ENCODE results near the gene ADCY7. TPM values are rescaled to one million over a fixed set of nuclear protein-coding genes. Genes with fewer than 3 reads are reported as not detected.
A peak's percentile ranks its signal among the peaks of the same experiment; 100 is the strongest.

ADCY7 gene
- total and polyA plus RNA-seq, 9 of the 15 experiments (the other 6 are each of a cell fraction or from before 2014, with no cell fraction given), result 2.3 to 108 (median 28.6) TPM

DNA sequence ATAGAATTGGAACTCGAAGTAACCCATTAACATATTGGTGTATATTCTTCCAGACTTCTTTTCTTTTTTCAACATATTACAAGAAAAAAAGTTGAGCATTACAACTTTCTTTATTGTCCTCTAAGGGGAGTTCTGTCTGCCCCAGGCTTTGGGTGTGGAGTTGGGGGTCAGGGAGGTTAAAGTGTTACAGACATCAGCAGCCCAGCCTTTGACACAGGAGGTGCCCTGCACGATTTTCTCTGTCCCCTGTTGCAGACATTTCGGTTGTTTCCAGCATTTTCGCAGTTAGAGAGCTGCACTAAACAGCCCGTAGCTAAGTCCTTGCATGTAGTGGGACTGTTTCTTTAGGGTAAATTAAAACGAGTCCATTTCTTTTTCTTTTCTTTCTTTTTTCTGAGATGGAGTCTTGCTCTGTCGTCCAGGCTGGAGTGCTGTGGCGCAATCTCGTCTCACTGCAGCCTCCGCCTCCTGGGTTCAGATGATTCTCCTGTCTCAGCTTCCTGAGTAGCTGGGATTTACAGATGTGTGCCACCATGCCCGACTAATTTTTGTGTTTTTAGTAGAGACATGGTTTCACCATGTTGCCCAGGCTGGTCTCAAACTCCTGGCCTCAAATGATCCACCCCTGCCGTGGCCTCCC, 13.4 kb upstream of the ADCY7 start:
- POLR2A ChIA-PET, result interaction anchor here (1.0 to 2.8 kb wide), 5 partner anchors 8 to 52 kb away, joined by 3 to 22 read pairs (median 4); no protein-coding TSS in a partner anchor
- intact Hi-C loops (cut with micrococcal nuclease), result no loop called here
- TF ChIP-seq SP1 (CRISPR knock-in tag; IDR thresholded peaks at IDR 0.05) (no peak), UBTF (IDR thresholded peaks at IDR 0.05; ENCODE audit: borderline replicate concordance in 1 of 2, low read depth in 2 of 2, low read length in 2 of 2) (no peak), ZNF699 (CRISPR knock-in tag; IDR thresholded peaks at IDR 0.05; ENCODE audit: insufficient replicate concordance) (no peak), GTF2A2 (tag; IDR thresholded peaks at IDR 0.05) (no peak), MYBL2 (IDR thresholded peaks at IDR 0.05; ENCODE audit: low read depth) (no peak), MYBL2 (CRISPR knock-in tag; IDR thresholded peaks at IDR 0.05; ENCODE audit: borderline replicate concordance) (no peak), CEBPZ (IDR thresholded peaks at IDR 0.05; ENCODE audit: borderline replicate concordance, low read depth, low read length) (no peak), SOX6 (IDR thresholded peaks at IDR 0.05) (no peak), ZNF408 (CRISPR knock-in tag; IDR thresholded peaks at IDR 0.05; ENCODE audit: low read depth) (no peak), RB1 (IDR thresholded peaks at IDR 0.05; ENCODE audit: low read depth) (no peak), BCOR (IDR thresholded peaks at IDR 0.05) (0 out of 2 replicates have a peak, but pooled peaks have one; percentile 18), SMAD4 (CRISPR knock-in tag; conservative IDR thresholded peaks at IDR 0.05) (no peak)
- TF ChIP-seq, protein P1, sequence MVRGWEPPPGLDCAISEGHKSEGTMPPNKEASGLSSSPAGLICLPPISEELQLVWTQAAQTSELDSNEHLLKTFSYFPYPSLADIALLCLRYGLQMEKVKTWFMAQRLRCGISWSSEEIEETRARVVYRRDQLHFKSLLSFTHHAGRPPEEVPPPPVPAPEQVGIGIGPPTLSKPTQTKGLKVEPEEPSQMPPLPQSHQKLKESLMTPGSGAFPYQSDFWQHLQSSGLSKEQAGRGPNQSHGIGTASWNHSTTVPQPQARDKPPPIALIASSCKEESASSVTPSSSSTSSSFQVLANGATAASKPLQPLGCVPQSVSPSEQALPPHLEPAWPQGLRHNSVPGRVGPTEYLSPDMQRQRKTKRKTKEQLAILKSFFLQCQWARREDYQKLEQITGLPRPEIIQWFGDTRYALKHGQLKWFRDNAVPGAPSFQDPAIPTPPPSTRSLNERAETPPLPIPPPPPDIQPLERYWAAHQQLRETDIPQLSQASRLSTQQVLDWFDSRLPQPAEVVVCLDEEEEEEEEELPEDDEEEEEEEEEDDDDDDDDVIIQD (CRISPR knock-in tag; IDR thresholded peaks at IDR 0.05), result no peak

More for the DNA sequence above, 13.4 kb upstream of the ADCY7 start:
- DNase-seq (ENCODE audit: extremely low read depth in 1 of 4, low spot score in 3 of 4) (peak in 1 of 4 experiments; percentile 56), ATAC-seq (peak; percentile 14), FAIRE-seq (peak; percentile 52)
- H3K4me1 ChIP-seq (replicated peaks in 1 of 2; ENCODE audit: control insufficient read depth in 2 of 2, insufficient read depth in 2 of 2, low read length in 2 of 2), result peaks cover 41 to 50% of the 10 kb centered on the region in 2 experiments
- H2AFZ ChIP-seq (ENCODE audit: low read depth, low read length), result peak overlapping the region; percentile 36; the same call in 1 of the 2 replicates
- H3K9me3 ChIP-seq (replicated peaks; ENCODE audit: control insufficient read depth, insufficient read depth, low read depth, low read length), result no peaks in the 10 kb centered on the region
- H3K4me2 ChIP-seq (ENCODE audit: insufficient read depth, low read length), result peak overlapping the region; percentile 80
- H3K79me2 ChIP-seq (ENCODE audit: control insufficient read depth, insufficient read depth, low read length), result peaks cover 56% of the 10 kb centered on the region
- CTCF ChIA-PET (ENCODE audit: low intra/inter-chr PET ratio), result interaction anchor here (0.6 kb wide), 1 partner anchor 71 kb away, joined by 6 read pairs; no protein-coding TSS in a partner anchor
- peak overlapping the region; percentile 83 for H3K27ac ChIP-seq (ENCODE audit: extremely low read depth, low read depth, low read length)
- H3K27me3 ChIP-seq (ENCODE audit: control insufficient read depth in 2 of 2, insufficient read depth in 2 of 2, low read length in 2 of 2), result no peaks in the 10 kb centered on the region
- peak overlapping the region; percentile 75 to 89 for H3K9ac ChIP-seq (ENCODE audit: insufficient read depth in 1 of 2, low read depth in 2 of 2, low read length in 2 of 2)
- BruUV-seq (replicated peaks), result no TSS peak
- 34% methylated on average over 12 of the region's 12 CpGs for WGBS (ENCODE audit: insufficient coverage, low coverage, missing lambda C conversion rate)
- H4K20me1 ChIP-seq (replicated peaks; ENCODE audit: control insufficient read depth, insufficient read depth, low read length), result no peaks in the 10 kb centered on the region
- peaks cover 7% of the 10 kb centered on the region; the same call in 1 of the 3 replicates for H3K36me3 ChIP-seq (ENCODE audit: control insufficient read depth, insufficient read depth, low read length)
- H3K4me3 ChIP-seq, result no peak overlapping the region
- in situ Hi-C loops (cut with MboI), result loop anchor here (25.0 kb wide), 1 partner anchor 1641 kb away; the partner anchor contains the start of gene N4BP1
- no peaks in the 10 kb centered on the region for H3K9me1 ChIP-seq (ENCODE audit: control insufficient read depth, insufficient read depth, low read length)
